AG04449 (cell line): ENCODE results near the gene CYP8B1.

Source experiments
- CTCF ChIA-PET: fragments of 350-600 bp; formaldehyde crosslinking; extraction: SDS; loops from one replicate; lab custom pipeline; 2021; ENCODE audit warnings: antibody characterized with exemption; lab: Yijun Ruan, JAX
- POLR2A ChIA-PET: fragments of 400-600, 350-600 bp; formaldehyde crosslinking; extraction: SDS; loops from one replicate; lab custom pipeline; 2020; ENCODE audit warnings: antibody characterized with exemption, inconsistent platforms; lab: Yijun Ruan, JAX
- DNase-seq: peaks from one replicate; pipeline ENCODE4 v3.0.0-alpha.2; 2010; ENCODE audit warnings: low read depth, low spot score
- H3K4me3 ChIP-seq: 2 replicates; pipeline ENCODE4 v1.5.1; 2011; ENCODE audit warnings: low read depth, mild to moderate bottlenecking, control low read depth, low read length
- TF ChIP-seq, protein P1 (sequence below): IDR thresholded peaks from one replicate; pipeline ENCODE4 v1.5.1; 2011; ENCODE audit warnings: mild to moderate bottlenecking, moderate library complexity, low read length, control low read depth, inconsistent platforms; ENCODE audit not compliant: insufficient read depth; ENCODE audit errors: missing control alignments

Gene CYP8B1

DNA sequence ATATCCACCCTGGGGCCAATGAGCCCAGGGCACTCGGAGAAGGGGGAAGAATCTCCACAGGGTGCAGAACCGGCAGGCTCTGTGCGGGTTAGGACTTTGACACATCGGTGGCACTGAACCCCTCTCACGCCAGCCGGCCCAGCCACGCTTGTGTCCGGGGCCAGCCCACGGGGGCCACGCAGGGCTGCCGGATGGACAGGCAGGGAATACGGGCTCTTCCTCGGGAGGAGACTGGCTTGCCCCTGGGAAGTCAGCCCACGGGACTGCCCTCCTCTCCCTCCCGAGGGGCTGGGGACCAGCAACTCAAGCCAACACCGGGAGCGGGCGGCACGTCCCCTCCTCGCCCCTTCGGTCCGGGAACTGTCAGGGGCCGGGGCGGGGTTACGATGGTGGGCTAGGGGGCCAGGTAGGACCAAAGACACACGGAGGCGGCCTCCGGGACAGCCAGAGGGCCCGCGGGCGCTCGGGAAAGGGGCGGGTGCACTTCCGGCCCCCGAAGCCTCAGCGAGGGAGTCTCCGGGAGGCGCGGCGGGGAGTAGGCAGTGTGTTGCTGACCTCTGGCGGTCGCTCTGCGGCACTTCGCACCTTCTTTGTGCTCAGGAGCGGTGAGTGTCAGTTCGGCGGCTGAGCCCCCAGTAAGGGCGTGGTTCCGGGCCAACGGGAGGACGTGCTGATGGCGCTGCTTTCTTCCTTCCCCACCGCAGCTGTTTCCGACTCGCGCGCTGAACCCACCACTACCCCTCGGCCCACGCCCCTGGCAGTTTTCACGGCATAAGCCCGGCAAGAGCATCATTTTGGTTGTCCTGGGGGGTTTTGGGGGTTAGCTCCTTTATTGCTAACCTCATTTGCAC, 5.1 kb upstream of the CYP8B1 start:
- POLR2A ChIA-PET, result no interaction called here
- CTCF ChIA-PET, result interaction anchor here (0.6 to 2.9 kb wide), 18 partner anchors 8 to 651 kb away, joined by 3 to 32 read pairs (median 5); no protein-coding TSS in a partner anchor

DNA sequence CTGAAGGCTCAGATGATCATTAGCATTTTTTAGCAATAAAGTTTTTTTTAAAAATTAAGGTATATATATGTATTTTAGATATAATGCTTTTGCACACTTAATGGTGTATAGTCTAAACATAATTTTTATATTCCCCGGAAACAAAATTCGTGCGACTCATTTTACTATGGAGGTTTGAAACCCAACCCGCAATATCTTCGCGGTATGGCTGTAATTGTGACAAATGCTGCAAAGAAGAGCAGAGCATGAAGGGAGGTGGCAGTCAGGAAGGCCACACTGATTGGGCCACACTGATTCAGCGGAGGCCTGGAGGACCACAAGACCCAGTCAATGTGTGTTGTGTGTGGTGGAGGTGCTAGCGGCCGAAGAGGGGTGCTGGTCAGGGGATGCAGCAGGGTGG, 4.5 kb upstream of the CYP8B1 start:
- no peak for DNase-seq
- TF ChIP-seq, protein P1, sequence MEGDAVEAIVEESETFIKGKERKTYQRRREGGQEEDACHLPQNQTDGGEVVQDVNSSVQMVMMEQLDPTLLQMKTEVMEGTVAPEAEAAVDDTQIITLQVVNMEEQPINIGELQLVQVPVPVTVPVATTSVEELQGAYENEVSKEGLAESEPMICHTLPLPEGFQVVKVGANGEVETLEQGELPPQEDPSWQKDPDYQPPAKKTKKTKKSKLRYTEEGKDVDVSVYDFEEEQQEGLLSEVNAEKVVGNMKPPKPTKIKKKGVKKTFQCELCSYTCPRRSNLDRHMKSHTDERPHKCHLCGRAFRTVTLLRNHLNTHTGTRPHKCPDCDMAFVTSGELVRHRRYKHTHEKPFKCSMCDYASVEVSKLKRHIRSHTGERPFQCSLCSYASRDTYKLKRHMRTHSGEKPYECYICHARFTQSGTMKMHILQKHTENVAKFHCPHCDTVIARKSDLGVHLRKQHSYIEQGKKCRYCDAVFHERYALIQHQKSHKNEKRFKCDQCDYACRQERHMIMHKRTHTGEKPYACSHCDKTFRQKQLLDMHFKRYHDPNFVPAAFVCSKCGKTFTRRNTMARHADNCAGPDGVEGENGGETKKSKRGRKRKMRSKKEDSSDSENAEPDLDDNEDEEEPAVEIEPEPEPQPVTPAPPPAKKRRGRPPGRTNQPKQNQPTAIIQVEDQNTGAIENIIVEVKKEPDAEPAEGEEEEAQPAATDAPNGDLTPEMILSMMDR, result no peak
- ChIA-PET POLR2A (no interaction called here), CTCF (no interaction called here)
- H3K4me3 ChIP-seq, result peak overlapping the region; percentile 67

More for the DNA sequence above, 5.1 kb upstream of the CYP8B1 start:
- peak overlapping the region; percentile 67 for H3K4me3 ChIP-seq
- DNase-seq, result no peak
- TF ChIP-seq, protein P1, result peak; percentile 92

DNA sequence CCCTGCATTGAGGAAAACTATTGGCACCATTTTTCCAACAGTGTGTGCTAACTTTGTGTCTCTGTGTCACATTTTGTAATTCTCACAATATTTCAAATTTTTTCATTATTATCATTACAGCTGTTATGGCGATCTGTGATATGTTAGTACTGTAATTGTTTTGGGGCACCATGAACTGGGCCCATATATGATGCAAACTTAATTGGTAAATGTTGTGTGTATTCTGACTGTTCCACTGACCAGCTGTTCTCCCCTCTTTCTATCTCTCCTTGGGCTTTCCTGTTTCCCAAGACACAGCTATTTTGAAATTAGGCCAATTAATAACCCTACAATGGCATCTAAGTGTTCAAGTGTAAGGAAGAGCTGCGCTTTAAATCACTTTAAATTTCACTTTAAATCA, 2.2 kb upstream of the CYP8B1 start:
- ChIA-PET POLR2A (no interaction called here), CTCF (interaction anchor here (1.3 to 2.3 kb wide), 3 partner anchors 9 to 131 kb away, joined by 3 to 10 read pairs (median 6); no protein-coding TSS in a partner anchor)
- no peak for DNase-seq
- H3K4me3 ChIP-seq, result no peak overlapping the region
- TF ChIP-seq, protein P1, result no peak

DNA sequence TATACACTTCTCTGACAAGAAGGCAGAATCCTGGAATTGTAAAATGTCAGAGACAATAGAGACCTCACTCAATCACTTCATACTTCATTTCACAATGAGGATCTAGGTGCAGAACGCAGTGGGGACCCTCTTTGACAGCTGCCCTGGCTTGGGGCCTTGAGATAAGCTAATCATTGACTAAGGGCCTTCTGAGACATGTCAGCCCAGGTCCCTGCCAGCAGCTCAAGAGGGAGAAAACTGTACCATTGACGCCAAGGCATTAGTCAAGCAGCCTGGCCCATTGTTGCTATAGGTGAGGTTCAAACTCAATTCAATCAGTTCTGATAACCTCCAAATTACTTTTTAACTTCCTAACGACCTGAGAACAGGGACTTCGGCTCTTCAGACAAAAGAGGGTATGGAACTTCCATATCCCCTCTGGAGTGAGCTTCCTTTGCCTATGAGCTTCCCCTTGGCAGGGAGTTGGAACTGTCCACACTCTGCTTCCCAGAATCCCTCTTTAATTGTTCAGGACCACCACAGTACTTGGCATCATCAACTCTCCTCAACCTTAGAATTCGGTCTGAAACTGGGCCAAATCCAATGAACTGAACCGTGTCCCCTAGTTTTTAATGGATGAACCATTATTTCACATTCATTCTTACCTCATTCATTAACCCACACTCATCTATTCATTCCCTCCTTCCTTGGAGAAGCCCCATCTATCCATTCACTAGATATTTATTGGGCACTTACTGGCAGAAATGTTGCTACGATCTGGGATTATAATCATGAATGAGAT, 1.5 kb upstream of the CYP8B1 start:
- ChIA-PET CTCF (interaction anchor here (1.3 to 2.3 kb wide), 2 partner anchors 8 to 130 kb away, joined by 3 to 6 read pairs; no protein-coding TSS in a partner anchor), POLR2A (no interaction called here)
- TF ChIP-seq, protein P1, result no peak
- no peak overlapping the region for H3K4me3 ChIP-seq
- no peak for DNase-seq

DNA sequence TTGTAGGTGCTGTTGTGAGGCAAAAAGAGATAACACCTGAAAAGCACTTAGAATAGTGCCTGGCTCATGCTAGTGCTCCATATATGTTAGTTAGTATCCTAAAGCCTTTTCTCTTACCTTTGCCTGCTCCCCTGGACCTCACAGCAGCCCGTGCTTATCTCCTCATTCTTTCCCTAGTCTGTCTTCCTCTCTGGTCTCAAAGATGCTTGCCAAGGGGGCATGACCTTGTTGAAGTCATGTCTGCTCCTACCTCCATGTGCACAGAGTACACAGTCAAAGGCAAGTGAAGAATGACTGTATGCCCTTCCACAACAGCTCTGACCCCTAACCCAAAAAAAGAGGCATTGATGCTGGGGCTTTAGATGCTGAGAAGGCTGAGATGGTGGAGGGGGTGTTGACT, 722 bp upstream of the CYP8B1 start:
- DNase-seq, result no peak
- H3K4me3 ChIP-seq, result no peak overlapping the region
- ChIA-PET POLR2A (no interaction called here), CTCF (interaction anchor here (0.8 kb wide), 1 partner anchor 59 kb away, joined by 3 read pairs; no protein-coding TSS in a partner anchor)
- TF ChIP-seq, protein P1, result no peak

DNA sequence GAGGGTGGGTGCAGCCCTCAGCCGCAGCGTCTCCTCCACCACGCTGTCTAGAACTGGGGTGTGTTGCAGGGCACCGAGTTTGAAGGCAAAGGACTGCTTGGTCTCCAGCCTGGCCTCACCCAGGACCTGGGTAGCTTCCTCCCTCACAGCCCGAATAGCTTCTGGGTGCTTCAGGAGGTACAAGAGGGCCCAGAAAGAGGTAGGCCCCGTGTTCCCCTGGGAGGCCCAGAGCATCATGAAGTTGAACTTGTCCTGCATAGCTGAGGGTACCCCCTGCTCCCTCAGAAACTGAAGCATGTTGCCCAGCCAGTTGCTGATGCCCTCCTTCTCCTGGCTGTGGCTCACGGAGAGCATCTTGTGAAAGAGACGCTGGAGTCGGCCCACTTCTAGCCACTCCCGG, 930 bp downstream of the CYP8B1 start:
- CTCF ChIA-PET, result no interaction called here
- no peak overlapping the region for H3K4me3 ChIP-seq
- POLR2A ChIA-PET, result no interaction called here
- TF ChIP-seq, protein P1, result no peak
- no peak for DNase-seq
